Spleen (tissue), 11 donors: ENCODE results near the gene IGF1. TPM values are rescaled to one million over a fixed set of nuclear protein-coding genes. Genes with fewer than 3 reads are reported as not detected.

ENCODE experiments used
- DNase-seq: peaks from one replicate; pipeline ENCODE4 v3.0.0-alpha.2; 2020
- H3K27ac ChIP-seq, 8 donors: fragments of 200-600 bp; sonication (generic) in 7 of 8; 1 replicate in 4 of 8; 2 replicates in 4 of 8; pipeline versions ENCODE4 v1.5.0 to v1.8.0; 2016 to 2021; ENCODE audit warnings: inconsistent platforms in 4 of 8, mild to moderate bottlenecking in 4 of 8, moderate library complexity in 1 of 8
- H3K27me3 ChIP-seq, 7 donors: fragments of 200-600 bp; sonication (generic) in 6 of 7; replicated peaks in 1 of 7; 1 replicate in 4 of 7; 2 replicates in 3 of 7; pipeline versions ENCODE4 v1.5.0 to v1.8.0; 2016 to 2021; ENCODE audit warnings: inconsistent platforms in 3 of 7, mild to moderate bottlenecking in 1 of 7
- H3K36me3 ChIP-seq, 6 donors: fragments of 200-600 bp; sonication (generic) in 5 of 6; 1 replicate in 4 of 6; 2 replicates in 2 of 6; pipeline versions ENCODE4 v1.5.0 to v1.8.0; 2016 to 2021; ENCODE audit warnings: inconsistent platforms in 2 of 6
- H3K4me1 ChIP-seq, 6 donors: fragments of 200-600 bp; sonication (generic) in 5 of 6; 1 replicate in 3 of 6; 2 replicates in 3 of 6; pipeline versions ENCODE4 v1.5.0 to v1.8.0; 2016 to 2021; ENCODE audit warnings: inconsistent platforms in 3 of 6
- H3K4me3 ChIP-seq, 8 donors: fragments of 200-600 bp; sonication (generic) in 7 of 8; 1 replicate in 4 of 8; 2 replicates in 4 of 8; pipeline versions ENCODE4 v1.5.0 to v1.8.0; 2016 to 2021; ENCODE audit warnings: inconsistent platforms in 4 of 8, mild to moderate bottlenecking in 4 of 8, moderate library complexity in 2 of 8
- H3K9me3 ChIP-seq, 8 donors: fragments of 200-600 bp; sonication (generic) in 7 of 8; 1 replicate in 4 of 8; 2 replicates in 4 of 8; pipeline versions ENCODE4 v1.5.0 to v1.8.0; 2016 to 2021; ENCODE audit warnings: inconsistent platforms in 4 of 8
- POLR2A ChIP-seq, 3 donors: fragments of 450-650 bp; IDR thresholded peaks; one replicate each; pipeline ENCODE4 v1.5.1; 2017; ENCODE audit warnings: antibody characterized with exemption in 3 of 3, mild to moderate bottlenecking in 1 of 3
- POLR2AphosphoS5 ChIP-seq, 3 donors: sonication (generic); formaldehyde crosslinking; IDR thresholded peaks; one replicate each; pipeline ENCODE4 v1.5.1; 2017; ENCODE audit warnings: antibody characterized with exemption in 3 of 3
- WGBS, 5 donors: extraction: QIAGEN DNeasy Blood & Tissue Kit in 3 of 5; methylation state at CpG; one replicate each; pipeline versions ENCODE4 v1.1.5 to v1.1.7; 2013 to 2018; 5-methylcytosine and 5-hydroxymethylcytosine counted together
- intact Hi-C: fragments of 100-400 bp; cut with DNase I; formaldehyde crosslinking; loops from one replicate; pipeline ENCODE4 v1.15.0; 2023; ENCODE audit warnings: low total_unique reads
- polyA plus RNA-seq, 3 donors: library from polyadenylated mRNA; stranded (reverse); fragments of 200-250 nt; gene quantifications; one replicate each; pipeline ENCODE4 v1.2.1, GENCODE V29; 2013
- total RNA-seq, 7 donors: library from RNA; depleted of rRNA in 3 of 7; stranded (reverse); fragments of >200 nt in 3 of 7; fragmentation: NEBNext Ultra II Directional in 4 of 7; extraction: Animal tissue kit (Norgen Biotek cat#: 25700) in 4 of 7; gene quantifications; one replicate each; pipeline versions ENCODE4 v1.1.0 to v1.2.1, GENCODE V29; 2016 to 2021
- TF ChIP-seq, protein P1 (sequence below), 11 experiments: fragments of 200-600 bp in 7 of 11; fragments of 450-650 bp in 4 of 11; sonication (generic) in 4 of 11; IDR thresholded peaks in 8 of 11; conservative IDR thresholded peaks in 3 of 11; 1 replicate in 7 of 11; 2 replicates in 4 of 11; pipeline versions ENCODE4 v1.4.0 to v1.8.0; 2016 to 2021; ENCODE audit warnings: antibody characterized with exemption in 11 of 11, inconsistent platforms in 4 of 11, mild to moderate bottlenecking in 1 of 11
- donor health status: healthy with polysubstance abuse.
- donor health status: DM: no; HTN: no; CAD: no; lungs with moderate emphysema.
- donor health status: DM: no; HTN: no; CAD: no.
- donor health status: Bipolar disorder and iron deficiency.
- donor health status: healthy.
- donor health status: DM: no; HTN: no; CAD: no.
- donor health status: DM: yes; HTN: yes; CAD: no.

Gene IGF1
- total and polyA plus RNA-seq, 10 donors = 1.5 to 19.7 (median 11.3) TPM

DNA sequence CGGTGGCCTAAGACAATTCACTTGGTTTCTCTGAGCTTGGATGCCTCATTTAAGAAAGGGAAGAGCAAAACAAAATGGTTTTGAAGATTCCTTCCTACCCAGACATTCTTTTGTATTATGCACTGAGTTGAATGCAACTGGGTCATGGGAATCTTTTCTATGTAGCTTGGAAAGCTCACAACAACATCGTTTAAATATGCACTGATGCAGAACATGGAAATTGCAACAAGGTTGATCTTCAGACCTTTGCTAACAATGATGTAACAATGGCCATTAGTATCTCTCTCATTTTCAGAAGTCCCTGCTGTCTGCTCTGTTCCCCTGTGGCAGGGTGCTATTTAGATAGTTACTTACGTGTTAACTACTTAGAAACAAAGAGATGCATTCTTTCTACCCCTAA is 30.1 kb upstream of the IGF1 start:
- 49 to 57% (median 51%) methylated on average over 3 of the region's 3 CpGs for WGBS, 5 donors
- H3K27ac ChIP-seq = no peak overlapping the region
- no peaks in the 10 kb centered on the region for H3K27me3 ChIP-seq
- peaks cover 0 to 9% (median 0%) of the 10 kb centered on the region in 8 donors for H3K9me3 ChIP-seq
- intact Hi-C loops = no loop called here
- TF ChIP-seq POLR2AphosphoS5 (IDR thresholded peaks at IDR 0.05) (no peak), POLR2A (IDR thresholded peaks at IDR 0.05) (no peak)
- TF ChIP-seq, protein P1, sequence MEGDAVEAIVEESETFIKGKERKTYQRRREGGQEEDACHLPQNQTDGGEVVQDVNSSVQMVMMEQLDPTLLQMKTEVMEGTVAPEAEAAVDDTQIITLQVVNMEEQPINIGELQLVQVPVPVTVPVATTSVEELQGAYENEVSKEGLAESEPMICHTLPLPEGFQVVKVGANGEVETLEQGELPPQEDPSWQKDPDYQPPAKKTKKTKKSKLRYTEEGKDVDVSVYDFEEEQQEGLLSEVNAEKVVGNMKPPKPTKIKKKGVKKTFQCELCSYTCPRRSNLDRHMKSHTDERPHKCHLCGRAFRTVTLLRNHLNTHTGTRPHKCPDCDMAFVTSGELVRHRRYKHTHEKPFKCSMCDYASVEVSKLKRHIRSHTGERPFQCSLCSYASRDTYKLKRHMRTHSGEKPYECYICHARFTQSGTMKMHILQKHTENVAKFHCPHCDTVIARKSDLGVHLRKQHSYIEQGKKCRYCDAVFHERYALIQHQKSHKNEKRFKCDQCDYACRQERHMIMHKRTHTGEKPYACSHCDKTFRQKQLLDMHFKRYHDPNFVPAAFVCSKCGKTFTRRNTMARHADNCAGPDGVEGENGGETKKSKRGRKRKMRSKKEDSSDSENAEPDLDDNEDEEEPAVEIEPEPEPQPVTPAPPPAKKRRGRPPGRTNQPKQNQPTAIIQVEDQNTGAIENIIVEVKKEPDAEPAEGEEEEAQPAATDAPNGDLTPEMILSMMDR (IDR thresholded peaks at IDR 0.05 in 8 of 11, conservative IDR thresholded peaks at IDR 0.05 in 3 of 11) = no peak
- no peak overlapping the region for H3K4me3 ChIP-seq
- no peaks in the 10 kb centered on the region for H3K4me1 ChIP-seq
- no peak for DNase-seq
- no peaks in the 10 kb centered on the region for H3K36me3 ChIP-seq

DNA sequence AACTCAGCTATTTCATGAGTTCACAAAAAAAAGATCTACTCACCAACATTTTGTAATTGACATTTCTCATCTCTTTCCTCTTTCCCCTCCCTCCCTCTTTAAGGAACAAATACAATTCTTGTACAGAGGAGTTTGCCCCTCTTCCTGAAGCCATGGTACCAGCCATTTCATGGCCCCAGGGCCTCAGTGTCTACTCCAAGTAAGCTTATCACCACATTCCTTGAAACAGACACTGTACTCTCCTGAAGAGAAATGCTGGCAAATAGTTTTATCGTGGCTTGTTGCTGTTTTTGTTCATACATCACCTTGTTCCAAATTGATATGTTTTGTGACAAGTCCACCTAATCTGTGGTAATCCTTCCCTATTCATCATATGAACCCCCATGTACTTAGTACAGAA is 29.7 kb upstream of the IGF1 start:
- Histone ChIP-seq H3K27me3 (no peaks in the 10 kb centered on the region), H3K4me1 (no peaks in the 10 kb centered on the region), H3K4me3 (no peak overlapping the region), H3K36me3 (no peaks in the 10 kb centered on the region), H3K27ac (no peak overlapping the region), H3K9me3 (peaks cover 0 to 9% (median 0%) of the 10 kb centered on the region in 8 donors)
- TF ChIP-seq POLR2AphosphoS5 (IDR thresholded peaks at IDR 0.05) (no peak), POLR2A (IDR thresholded peaks at IDR 0.05) (no peak)
- TF ChIP-seq, protein P1 (IDR thresholded peaks at IDR 0.05 in 8 of 11, conservative IDR thresholded peaks at IDR 0.05 in 3 of 11) = no peak
- intact Hi-C loops = no loop called here
- 81 to 93% (median 91%) methylated on average over 1 of the region's 1 CpG for WGBS, 5 donors
- no peak for DNase-seq

DNA sequence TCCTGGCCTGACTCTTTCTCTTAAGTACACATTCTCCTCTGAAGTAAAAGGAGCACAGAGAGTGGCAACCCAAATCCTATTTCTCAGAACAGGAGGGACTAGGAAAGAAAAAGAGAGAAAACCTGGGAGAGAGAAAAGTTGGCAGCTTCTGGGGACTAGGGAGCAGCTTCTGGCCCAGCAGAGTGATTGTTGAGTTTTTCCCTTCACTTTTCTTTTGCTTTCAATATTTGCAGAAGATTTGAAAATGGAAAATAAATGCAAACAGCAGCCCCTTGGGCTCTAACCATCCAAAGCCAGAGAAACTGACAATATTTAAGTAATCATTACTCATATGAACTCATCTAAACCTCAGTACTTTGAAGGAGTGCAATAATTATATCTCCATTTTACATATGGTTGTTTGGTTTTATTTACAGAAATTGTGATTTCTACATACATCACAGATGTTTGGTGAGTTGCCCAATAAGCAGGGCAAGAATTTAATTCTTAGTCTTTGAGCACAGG is 28.8 kb upstream of the IGF1 start:
- H3K4me3 ChIP-seq = no peak overlapping the region
- intact Hi-C loops = no loop called here
- DNase-seq = no peak
- no peaks in the 10 kb centered on the region for H3K36me3 ChIP-seq
- H3K27ac ChIP-seq = no peak overlapping the region
- no peaks in the 10 kb centered on the region for H3K27me3 ChIP-seq
- TF ChIP-seq, protein P1 (IDR thresholded peaks at IDR 0.05 in 8 of 11, conservative IDR thresholded peaks at IDR 0.05 in 3 of 11) = no peak
- TF ChIP-seq POLR2AphosphoS5 (IDR thresholded peaks at IDR 0.05) = no peak
- no peak for TF ChIP-seq POLR2A (IDR thresholded peaks at IDR 0.05)
- peaks cover 0 to 4% (median 2%) of the 10 kb centered on the region in 6 donors for H3K4me1 ChIP-seq
- peaks cover 0 to 9% (median 0%) of the 10 kb centered on the region in 8 donors for H3K9me3 ChIP-seq

DNA sequence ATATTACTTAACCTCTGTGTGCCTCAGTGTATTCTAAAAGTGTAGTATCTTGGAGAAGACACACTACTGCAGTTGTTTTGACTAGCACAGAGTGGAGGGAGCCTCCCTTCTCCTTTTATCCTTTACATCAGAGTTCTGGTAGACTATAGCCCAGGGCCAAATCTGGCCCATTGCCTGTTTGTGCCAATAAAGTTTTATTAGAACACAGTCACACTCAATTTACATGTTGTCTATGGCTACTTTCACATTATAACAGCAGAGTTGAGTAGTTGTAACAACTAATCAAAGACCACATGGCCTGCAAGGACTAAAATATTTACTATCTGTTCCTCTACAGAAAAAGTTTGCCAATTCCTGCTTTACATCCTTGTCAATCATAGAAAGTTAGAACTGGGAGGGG is 27.7 kb upstream of the IGF1 start:
- H3K4me3 ChIP-seq = no peak overlapping the region
- intact Hi-C loops = no loop called here
- no peak for TF ChIP-seq POLR2AphosphoS5 (IDR thresholded peaks at IDR 0.05)
- no peak for TF ChIP-seq POLR2A (IDR thresholded peaks at IDR 0.05)
- H3K9me3 ChIP-seq = peaks cover 0 to 9% (median 0%) of the 10 kb centered on the region in 8 donors
- H3K27ac ChIP-seq = no peak overlapping the region
- no peaks in the 10 kb centered on the region for H3K36me3 ChIP-seq
- H3K27me3 ChIP-seq = no peaks in the 10 kb centered on the region
- DNase-seq = no peak
- peaks cover 0 to 15% (median 11%) of the 10 kb centered on the region in 6 donors for H3K4me1 ChIP-seq

DNA sequence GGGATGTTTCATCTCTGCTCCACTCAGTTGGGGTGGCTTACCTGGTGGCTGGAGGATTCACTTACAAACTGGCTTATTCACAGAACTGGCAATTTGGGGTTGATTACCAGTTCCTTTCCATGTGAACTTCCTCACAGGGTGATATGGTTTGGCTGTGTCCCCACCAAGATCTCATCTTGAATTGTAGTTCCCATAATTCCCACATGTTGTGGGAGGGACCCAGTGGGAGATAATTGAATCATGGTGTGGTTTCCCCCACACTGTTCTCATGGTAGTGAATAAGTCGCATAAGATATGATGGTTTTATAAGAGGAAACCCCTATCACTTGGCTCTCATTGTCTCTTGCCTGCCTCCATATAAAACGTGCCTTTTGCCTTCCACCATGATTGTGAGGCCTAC is 26.9 kb upstream of the IGF1 start:
- 0 to 2% (median 0%) methylated on average over 2 of the region's 2 CpGs for WGBS, 5 donors
- DNase-seq = no peak
- H3K9me3 ChIP-seq = peaks cover 0 to 9% (median 0%) of the 10 kb centered on the region in 8 donors

More for the DNA sequence above, 26.9 kb upstream of the IGF1 start:
- no peak overlapping the region for H3K27ac ChIP-seq
- peaks cover 0 to 22% (median 13%) of the 10 kb centered on the region in 6 donors for H3K4me1 ChIP-seq
- intact Hi-C loops = no loop called here
- no peak for TF ChIP-seq POLR2A (IDR thresholded peaks at IDR 0.05)
- TF ChIP-seq, protein P1 (IDR thresholded peaks at IDR 0.05 in 8 of 11, conservative IDR thresholded peaks at IDR 0.05 in 3 of 11) = no peak
- TF ChIP-seq POLR2AphosphoS5 (IDR thresholded peaks at IDR 0.05) = no peak
- no peaks in the 10 kb centered on the region for H3K27me3 ChIP-seq
- no peak overlapping the region for H3K4me3 ChIP-seq
- no peaks in the 10 kb centered on the region for H3K36me3 ChIP-seq
